Activated CD4-positive, alpha-beta T cell treated with anti-CD3 and anti-CD28 coated beads, Interleukin-2, Interleukin-6, amounts not matched to agents 100 ng/mL and 50 ng/mL, durations not matched to agents 16 hours and 8 hours (primary cell): ENCODE results near the gene CGN.

ENCODE experiments used
- DNase-seq: peaks from one replicate; pipeline ENCODE4 v3.0.0-alpha.2; 2020

Gene CGN

DNA sequence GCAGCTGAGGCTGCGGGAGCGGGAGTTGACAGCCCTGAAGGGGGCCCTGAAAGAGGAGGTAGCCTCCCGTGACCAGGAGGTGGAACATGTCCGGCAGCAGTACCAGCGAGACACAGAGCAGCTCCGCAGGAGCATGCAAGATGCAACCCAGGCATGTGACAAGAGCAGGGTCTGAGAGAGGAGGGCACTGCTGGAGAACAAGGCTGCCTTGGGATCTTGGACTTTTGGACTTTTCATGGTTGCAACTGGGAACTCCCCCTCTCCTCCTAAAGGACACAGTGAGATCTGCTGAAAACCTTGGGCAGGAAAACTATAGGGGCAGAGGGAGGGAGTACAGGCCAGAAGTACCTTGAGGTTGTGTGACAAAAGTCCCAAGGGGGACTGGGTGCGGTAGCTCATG is 13.5 kb downstream of the CGN start:
- no peak for DNase-seq

DNA sequence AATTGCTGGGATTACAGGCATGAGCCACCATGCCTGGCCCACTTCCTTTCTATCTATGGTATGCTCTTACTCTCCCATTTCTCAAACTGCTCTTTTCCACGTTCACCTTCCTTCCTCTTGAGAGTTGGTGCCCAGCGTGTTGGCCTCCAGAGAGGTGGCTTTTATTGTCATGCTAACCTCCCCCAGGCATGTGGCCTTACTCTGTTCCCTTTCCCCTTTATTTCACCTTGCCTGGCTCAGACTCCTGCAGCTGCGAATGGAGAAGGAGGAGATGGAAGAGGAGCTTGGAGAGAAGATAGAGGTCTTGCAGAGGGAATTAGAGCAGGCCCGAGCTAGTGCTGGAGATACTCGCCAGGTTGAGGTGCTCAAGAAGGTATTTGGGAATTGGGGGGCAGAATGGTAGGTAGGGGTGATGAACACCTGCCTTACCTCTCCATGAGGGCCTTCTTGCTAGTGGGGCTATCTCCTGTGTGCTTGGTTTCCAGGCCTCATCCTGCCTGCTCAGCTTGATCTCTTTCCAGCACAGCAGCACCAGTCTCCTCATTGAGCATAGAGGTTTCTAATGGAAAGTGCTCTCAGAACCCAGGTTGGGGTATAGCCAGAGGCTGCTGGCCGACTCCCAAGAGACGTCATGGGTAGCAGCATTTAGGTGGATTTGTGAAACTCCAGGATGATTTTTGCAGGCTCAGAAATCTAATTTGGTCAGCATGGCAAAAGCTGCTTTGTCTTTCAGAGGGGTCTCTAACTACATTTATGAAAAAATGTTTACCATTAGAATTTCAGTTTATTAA is 15.7 kb downstream of the CGN start:
- DNase-seq, result no peak

DNA sequence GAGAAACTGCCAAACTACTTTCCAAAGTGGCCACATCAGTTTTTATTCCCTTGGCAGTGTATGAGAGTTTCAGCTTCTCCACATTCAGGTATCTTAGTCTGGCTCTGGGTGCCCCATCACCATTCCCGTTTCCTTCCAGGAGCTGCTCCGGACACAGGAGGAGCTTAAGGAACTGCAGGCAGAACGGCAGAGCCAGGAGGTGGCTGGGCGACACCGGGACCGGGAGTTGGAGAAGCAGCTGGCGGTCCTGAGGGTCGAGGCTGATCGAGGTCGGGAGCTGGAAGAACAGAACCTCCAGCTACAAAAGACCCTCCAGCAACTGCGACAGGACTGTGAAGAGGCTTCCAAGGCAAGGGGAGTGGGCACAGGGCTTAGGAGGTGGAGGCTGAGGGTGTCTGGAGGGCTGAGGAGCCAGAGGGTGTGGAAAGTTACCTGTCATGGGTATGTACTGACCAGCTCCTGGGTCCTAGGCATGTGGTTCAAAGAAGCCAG is 18.1 kb downstream of the CGN start:
- DNase-seq, result no peak

DNA sequence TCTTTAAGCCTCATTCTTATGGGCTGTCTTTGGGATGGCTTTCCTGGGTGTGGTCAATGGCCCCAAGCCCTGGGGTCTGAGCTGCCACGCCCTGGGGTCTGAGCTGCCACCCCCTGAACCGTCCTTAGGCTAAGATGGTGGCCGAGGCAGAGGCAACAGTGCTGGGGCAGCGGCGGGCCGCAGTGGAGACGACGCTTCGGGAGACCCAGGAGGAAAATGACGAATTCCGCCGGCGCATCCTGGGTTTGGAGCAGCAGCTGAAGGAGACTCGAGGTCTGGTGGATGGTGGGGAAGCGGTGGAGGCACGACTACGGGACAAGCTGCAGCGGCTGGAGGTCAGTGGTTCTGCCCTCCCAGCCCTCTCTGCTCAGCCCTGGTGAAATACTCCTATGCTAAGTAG is 18.6 kb downstream of the CGN start:
- DNase-seq, result no peak

DNA sequence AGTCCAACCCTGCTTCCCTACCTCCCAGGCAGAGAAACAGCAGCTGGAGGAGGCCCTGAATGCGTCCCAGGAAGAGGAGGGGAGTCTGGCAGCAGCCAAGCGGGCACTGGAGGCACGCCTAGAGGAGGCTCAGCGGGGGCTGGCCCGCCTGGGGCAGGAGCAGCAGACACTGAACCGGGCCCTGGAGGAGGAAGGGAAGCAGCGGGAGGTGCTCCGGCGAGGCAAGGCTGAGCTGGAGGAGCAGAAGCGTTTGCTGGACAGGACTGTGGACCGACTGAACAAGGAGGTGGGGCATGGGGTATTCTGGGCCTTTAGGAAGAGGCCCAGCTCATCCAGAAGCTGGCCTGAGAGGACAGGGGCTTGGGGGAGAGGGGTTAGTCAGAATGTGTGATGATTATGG is 19.3 kb downstream of the CGN start:
- DNase-seq, result no peak

DNA sequence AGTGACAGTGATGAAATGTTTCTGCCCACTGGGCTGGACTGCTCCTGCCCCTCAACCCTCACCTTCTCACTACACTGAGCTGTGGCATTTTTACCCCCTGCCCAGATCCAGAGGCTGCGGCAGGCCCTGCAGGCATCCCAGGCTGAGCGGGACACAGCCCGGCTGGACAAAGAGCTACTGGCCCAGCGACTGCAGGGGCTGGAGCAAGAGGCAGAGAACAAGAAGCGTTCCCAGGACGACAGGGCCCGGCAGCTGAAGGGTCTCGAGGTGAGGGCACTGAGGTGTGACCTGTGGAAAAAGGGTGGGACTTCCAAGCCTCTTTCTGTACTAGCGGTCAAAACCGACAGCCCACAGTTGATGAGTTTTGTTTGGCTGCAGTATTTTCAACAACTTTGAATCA is 22.7 kb downstream of the CGN start:
- DNase-seq, result no peak

DNA sequence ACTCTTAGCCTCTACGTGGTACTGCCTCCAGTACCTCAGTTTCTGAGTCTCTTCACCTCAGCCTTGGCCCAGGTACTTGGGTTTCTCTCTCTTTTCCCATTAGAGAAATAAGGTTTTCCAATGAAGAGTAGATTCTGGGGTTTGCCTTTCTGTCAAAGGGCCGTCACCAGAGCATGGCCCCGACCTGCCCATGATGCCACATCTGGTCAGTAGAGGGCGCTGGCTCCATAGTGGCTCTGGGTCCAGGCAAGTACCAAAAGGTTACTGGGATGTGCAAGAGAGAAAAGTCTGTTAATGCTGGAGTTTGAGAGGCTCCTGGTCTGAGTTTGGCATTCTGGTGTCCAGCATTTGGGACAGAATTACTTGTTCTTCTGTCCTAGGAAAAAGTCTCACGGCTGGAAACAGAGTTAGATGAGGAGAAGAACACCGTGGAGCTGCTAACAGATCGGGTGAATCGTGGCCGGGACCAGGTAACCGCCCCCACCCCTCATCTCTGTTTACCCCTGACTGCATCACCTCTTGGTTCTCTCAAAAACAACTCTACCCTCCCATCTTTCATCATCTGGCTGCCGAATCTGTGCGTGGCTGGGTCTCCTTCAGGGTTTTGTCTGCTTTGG is 23.6 kb downstream of the CGN start:
- peak; percentile 85 for DNase-seq

DNA sequence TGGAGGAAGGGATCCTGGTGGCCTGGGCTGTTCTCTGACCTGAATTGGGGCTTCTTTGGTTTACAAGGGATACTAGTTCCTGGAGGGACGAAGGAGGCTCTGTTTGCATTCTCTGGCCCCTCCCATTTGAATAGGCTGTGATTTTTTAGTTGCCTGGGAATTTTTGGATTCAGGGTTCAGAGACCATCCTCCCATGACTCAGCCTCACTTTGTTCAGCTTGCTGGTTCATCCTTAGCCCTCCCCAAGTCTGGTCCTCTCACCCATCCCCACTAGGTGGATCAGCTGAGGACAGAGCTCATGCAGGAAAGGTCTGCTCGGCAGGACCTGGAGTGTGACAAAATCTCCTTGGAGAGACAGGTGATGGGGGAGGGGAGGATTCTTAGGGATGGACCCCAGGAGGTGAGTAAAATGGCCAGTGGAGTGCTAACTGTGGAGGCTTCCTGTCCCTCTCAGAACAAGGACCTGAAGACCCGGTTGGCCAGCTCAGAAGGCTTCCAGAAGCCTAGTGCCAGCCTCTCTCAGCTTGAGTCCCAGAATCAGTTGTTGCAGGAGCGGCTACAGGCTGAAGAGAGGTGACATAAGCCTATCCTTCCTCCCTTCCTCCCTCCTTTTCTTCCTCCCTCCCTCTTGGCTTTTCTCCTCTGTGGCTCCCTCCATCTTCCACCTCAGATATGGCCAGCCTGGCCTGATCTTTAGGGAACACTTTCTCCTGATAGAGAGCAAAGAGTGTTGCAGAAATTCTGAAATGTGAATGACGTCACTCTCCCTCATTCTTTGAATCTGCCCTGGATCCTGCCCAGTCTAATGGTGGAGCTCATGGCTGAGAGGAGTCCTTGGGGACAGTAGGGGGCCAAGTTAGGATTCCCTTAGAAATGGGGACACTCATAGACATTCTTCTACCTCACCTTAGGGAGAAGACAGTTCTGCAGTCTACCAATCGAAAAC is 24.4 kb downstream of the CGN start:
- no peak for DNase-seq

DNA sequence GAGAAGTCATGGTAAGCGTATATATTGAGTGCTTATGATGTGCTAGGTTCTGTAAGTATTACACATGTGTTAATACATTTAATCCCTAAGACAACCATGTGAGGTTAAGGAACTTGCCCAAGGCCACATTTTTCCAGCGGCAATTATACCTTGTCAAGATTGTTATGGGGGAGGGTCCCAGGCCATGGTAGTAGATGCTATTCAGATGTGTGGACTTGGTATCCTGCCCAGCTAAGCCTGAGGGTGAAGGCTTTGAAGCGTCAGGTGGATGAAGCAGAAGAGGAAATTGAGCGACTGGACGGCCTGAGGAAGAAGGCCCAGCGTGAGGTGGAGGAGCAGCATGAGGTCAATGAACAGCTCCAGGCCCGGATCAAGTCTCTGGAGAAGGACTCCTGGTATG is 25.3 kb downstream of the CGN start:
- no peak for DNase-seq

DNA sequence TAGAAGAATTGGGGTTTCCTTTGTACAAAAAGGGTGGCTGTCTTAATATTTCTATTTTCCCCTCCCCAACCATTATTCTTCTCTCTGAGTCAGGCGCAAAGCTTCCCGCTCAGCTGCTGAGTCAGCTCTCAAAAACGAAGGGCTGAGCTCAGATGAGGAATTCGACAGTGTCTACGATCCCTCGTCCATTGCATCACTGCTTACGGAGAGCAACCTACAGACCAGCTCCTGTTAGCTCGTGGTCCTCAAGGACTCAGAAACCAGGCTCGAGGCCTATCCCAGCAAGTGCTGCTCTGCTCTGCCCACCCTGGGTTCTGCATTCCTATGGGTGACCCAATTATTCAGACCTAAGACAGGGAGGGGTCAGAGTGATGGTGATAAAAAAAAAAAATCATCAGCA is 25.9 kb downstream of the CGN start:
- no peak for DNase-seq

DNA sequence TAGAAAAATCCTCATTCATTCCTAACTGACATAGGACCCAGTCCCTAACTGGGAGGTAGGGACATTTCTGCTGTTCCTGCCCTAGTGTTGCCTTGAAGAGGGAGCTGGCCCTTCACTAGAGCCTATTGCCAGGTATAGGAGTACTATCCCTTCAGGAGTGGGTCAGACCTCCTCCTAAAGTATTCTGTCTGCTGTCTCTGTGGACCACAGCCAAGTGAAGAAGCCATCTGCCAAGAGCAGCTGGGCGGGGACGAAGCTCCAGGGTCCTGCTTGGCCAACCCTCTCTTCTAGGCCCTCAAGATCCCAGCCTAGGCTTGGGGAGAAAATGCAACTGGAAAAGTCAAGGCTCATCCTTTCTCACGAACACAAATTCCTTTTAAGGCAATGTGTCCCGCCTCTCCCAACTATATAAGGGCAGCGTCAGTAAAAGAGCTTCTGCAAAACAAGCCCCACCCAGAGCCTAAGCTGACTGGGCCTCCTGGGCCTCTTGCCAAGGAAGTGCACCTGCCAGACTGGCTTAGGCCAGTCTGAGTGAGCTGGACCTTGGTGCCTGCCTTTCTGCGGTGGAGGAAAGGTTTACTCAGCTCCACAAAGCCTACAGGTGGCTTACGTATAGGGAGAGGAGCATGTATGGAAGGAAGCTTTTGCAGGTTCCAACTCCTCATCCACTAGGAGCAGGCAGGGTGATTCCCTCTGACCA is 28.3 kb downstream of the CGN start:
- peak; percentile 42 for DNase-seq

DNA sequence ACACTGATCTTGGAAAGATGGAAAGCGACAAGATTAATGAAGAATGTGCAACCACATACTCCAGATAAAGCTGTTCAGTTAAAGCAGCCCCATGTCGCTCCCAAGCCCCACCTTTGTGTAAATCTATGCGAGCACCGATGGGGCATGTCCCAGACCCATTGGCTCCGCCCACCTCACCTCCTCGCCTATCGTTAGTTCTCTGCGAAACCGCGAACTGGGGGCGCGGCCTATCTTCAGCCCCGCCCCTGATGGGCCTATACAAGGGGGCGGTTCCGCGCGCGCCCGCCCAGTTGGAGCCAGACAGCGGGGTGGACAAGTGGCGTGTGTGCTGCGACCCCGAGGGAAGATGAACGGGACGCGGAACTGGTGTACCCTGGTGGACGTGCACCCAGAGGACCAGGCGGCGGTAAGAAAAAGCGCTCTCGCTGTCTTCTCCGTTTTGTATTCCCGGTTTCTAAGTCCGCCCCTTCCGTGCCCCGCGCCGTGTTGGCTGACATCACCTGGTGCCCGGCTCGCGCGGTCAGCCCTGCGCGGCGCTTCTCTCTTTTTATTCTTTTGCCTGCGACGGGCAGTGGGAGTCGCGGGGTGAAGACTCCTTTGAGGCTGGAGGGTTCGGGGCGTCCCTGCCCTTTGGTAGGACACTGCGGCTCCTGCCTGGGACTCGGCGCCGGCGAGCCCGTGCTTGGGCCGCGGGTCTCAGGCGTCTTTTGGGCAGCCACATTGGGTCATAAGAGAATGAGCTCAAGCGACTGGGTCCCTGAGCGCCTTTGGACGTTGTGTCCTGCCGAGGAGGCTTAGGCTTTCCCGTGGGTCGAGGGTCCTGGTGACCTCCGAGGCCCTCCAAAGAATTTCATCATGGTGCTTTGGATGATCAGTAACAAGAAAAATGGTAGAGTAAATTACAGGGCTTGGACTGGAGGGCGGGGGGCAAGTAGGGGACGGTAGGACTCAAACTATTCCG is 29.1 kb downstream of the CGN start, which contains the start of gene TUFT1:
Gene TUFT1, plus strand, starts transcription at position 289 of the 961 bp plus-strand sequence. Its CDS starts 58 bp downstream, at position 347.
- peak; percentile 94 for DNase-seq

DNA sequence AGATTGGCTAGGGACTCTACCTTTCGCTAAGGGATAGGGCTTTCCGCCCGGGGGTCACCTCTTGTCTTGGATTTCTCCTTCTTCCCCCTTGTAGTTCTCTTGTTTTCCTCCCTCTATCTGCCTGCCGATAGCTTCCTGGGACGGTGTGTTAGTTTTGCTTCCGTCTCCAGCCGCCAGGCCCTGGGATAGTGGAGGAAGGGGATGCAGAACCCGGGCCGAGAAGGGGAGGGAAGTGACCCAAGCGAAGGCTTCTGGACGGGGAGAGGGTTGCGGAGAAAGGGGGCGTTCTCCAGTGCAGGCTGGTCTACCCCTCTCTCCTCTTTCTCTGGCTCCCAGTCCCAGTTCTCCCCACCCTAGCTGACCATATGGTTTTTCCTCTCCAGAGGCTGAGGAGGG is 29.8 kb downstream of the CGN start:
- DNase-seq, result no peak

DNA sequence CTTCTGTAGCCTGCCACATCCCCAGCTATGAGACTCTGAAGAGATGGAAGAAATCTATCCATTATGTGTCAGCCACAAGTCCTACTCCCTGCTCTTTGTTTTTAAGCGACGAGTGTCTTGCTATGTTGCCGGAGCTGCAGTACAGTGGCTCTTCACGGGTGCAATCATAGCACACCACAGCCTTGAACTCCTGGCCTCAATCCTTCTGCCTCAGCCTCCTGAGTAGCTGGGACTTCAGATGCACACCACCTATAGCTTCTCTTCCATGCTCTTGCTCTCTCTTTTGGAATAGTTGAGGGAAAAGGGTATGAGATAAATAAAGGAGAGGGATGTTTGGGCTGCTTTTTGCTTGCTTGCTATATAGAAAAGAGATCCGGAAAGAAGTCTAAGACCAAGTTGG is 30.6 kb downstream of the CGN start:
- no peak for DNase-seq

DNA sequence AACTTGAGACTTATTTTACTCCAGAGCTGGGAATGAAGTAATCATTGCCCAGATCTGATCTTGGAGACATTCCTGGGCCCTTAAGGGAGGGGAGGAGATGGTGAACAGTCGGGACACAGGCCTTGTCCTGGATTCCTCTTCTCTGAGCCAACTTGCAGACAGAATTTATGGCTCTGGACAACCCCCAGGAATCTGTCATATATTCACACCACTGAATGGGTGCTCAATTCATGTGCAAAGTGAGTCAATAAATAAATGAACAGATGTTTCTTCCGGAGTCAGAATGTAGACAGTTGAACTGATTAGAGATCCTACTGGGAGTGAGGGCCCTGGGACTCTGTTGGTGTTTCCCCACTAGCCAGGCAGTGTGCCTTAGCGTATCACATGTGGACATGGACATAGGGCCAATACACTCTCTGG is 31.5 kb downstream of the CGN start:
- no peak for DNase-seq

DNA sequence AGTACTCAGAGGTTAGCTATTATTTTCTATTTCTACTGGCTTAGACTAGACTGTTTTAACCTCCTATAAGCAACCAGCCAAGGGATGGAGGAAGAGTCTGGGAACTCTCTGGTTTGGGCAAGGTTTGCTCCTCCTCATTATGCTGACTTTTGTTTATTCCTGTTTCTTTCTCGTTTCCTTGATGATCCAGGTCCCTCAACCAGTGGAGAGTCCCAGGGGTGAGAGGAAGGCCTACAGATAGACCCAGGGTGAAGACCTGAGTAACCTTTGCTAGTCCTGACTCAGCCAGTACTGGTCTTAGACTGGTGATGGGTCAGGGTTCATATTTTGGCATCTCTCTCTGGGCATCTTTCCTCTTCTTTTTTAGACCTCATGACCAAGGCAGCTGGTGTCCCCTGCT is 34.4 kb downstream of the CGN start:
- DNase-seq, result no peak

DNA sequence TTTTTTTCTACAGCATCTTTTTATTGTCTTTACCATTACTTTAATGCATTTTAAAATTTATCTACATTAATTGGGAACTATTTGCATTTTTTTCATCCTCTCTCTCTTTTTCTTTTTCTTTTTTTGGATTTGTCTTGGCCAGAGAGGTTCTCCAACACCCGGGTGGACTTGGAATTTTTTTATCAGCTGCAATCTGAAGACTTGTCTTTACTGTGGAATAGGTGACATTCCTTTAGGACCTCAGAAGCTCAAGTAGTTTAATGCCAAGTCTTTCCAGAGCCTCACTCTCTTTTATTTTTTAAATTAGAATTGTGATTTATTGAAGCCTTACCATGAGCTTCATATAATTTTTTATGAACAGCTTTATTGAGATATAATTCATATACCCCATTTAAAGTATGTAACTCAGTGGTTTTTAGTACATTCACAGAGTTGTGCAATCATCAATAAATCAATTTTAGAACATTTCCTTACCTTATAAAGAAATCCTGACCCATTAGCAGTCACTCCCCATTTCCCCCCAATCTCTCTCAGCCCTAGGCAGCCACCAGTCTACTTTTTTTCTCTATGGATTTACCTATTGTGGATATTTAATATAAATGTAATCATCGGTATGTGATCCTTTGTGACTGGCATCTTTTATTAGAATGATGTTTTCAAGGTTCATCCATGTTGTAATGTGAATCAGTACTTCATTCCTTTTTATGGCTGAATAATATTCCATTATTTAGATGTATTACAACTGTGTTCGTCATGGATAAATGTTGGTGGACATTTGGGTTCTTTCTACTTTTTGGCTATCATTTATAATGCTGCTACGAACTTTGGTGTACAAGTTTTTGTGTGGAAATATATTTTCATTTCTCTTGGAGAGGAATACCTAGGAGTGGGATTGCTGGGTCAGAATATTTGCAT is 35.1 kb downstream of the CGN start:
- DNase-seq, result no peak

DNA sequence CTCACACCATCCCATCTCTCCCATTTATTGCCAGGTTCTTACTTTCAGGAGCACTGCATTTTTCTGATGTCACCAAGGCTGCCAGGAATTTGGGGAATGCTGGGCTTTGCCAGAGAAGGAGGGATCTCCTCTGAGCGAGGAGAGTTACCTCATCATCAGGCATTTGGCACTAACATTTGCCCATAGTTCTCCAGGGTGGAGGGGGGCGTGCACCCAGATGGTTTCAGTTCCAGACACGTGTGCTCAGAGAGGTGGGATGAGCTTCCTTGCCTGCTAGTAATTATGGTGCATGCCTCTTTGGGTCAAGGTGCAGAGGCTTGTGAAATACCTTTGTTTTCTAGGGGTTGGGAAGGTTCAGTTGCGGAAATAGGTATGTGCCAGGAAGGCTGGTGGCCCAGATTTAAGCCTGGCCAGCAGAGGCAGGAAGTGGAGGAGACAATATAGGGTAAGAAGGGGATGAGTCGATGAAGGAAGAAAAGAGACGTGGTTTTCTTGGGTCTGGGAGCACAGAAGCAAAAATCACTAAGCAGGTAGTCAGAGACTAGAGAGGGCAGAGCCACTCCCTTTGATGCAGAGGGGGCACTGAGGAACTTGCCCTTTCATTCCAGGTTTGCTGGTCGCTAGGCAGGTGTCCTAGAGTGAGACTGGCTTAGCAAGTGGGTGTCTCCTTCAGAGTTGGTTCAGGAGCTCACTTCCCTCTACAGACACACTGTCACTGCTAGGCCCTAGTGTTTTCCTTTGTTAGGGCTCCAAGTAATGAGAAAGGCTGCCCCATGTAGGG is 36.1 kb downstream of the CGN start:
- no peak for DNase-seq

DNA sequence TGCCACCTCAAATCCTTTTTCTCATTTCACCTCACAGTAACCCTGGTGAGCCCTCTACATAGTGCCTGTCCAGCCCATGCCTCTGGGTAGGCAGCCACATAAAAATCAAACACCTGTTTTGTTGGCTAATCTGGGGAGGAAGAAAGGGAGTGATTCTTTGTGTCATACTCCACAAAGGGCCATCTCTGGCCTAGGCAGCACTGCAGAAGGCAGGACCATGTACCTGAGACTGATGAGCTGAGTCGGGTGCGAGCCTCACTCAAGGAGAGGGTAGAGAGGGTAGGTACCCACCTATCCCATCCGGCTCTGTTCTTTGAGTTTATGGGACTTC is 36.7 kb downstream of the CGN start:
- DNase-seq, result no peak

DNA sequence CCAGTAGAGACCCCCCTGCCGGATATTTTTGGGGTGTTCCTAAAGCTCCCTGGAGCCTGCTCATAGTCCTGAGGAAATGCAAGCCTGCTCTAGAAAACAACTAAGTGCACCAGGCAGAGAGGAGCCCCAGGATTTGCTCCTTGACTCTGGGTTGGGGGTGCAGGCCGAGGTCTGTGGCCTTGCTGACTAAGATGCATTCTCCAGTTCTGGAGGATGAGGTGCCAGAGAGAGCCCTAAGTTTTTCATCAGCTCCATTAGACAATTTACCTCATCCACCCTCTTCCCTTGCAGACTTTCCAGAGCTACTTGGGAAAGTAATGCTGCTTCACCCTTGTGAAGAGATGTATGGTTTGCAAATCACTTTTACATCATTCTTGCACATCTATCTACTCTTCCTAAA is 38.0 kb downstream of the CGN start:
- DNase-seq, result no peak
